Adrenal gland (tissue), 5 donors: Measurements from ENCODE around the gene ITGA7.

Source experiments
- POLR2A ChIP-seq, 2 donors: fragments of 450-650 bp; IDR thresholded peaks; one replicate each; pipeline ENCODE4 v1.6.1; 2017; ENCODE audit warnings: antibody characterized with exemption in 2 of 2, mild to moderate bottlenecking in 2 of 2, moderate library complexity in 1 of 2
- TF ChIP-seq, protein P1 (sequence below), 6 experiments: fragments of 450-650 bp in 4 of 6; fragments of 200-600 bp in 2 of 6; sonication (generic) in 1 of 6; IDR thresholded peaks; 1 replicate in 5 of 6; 2 replicates in 1 of 6; pipeline versions ENCODE4 v1.5.1 to v1.8.0; 2016 to 2021; ENCODE audit warnings: antibody characterized with exemption in 6 of 6, mild to moderate bottlenecking in 2 of 6, moderate library complexity in 1 of 6
- donor health status: DM: no; HTN: no; CAD: no.

DNA sequence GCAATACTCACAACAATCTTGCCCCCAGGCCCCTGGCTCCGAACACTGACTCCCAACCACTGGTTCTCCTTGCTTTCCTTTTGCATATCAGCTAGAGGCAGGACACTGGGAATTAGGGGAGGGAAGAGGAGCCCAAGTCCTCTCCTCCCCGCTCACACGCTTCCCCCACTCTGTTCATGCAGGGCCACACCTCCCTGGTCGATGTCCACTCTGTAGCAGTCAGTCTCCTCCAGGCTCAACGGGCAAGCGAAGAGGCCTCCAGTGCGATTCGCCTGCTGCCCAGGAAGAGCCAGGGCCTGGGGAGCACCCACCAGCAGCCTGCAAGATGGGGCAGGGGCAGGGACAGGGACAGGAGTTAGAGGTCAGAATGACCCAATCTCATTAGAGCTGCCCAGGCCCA, 4.8 kb downstream of the ITGA7 start:
- TF ChIP-seq, protein P1, sequence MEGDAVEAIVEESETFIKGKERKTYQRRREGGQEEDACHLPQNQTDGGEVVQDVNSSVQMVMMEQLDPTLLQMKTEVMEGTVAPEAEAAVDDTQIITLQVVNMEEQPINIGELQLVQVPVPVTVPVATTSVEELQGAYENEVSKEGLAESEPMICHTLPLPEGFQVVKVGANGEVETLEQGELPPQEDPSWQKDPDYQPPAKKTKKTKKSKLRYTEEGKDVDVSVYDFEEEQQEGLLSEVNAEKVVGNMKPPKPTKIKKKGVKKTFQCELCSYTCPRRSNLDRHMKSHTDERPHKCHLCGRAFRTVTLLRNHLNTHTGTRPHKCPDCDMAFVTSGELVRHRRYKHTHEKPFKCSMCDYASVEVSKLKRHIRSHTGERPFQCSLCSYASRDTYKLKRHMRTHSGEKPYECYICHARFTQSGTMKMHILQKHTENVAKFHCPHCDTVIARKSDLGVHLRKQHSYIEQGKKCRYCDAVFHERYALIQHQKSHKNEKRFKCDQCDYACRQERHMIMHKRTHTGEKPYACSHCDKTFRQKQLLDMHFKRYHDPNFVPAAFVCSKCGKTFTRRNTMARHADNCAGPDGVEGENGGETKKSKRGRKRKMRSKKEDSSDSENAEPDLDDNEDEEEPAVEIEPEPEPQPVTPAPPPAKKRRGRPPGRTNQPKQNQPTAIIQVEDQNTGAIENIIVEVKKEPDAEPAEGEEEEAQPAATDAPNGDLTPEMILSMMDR (IDR thresholded peaks at IDR 0.05) = no peak
- TF ChIP-seq POLR2A (IDR thresholded peaks at IDR 0.05) = no peak
